Liver (tissue), 9 donors: ENCODE data around the gene APOH. TPM values are rescaled to one million over a fixed set of nuclear protein-coding genes. Genes with fewer than 3 reads are reported as not detected.

ENCODE experiments used
- DNase-seq: peaks from one replicate; pipeline ENCODE4 v3.0.0-alpha.2; 2017; ENCODE audit warnings: low spot score
- H3K27ac ChIP-seq, 2 donors: one replicate each; pipeline ENCODE4 v1.7.0; 2013; ENCODE audit warnings: inconsistent platforms in 2 of 2, low read length in 2 of 2, control low read depth in 1 of 2, low read depth in 1 of 2, mild to moderate bottlenecking in 1 of 2
- H3K27me3 ChIP-seq, 4 donors: one replicate each; pipeline versions ENCODE4 v1.6.1 to v1.7.0; 2013; ENCODE audit warnings: low read length in 3 of 4, inconsistent platforms in 1 of 4, mild to moderate bottlenecking in 1 of 4, moderate library complexity in 1 of 4; ENCODE audit not compliant: control insufficient read depth in 4 of 4, insufficient read depth in 4 of 4
- H3K36me3 ChIP-seq, 4 donors: one replicate each; pipeline versions ENCODE4 v1.6.1 to v1.7.0; 2013; ENCODE audit warnings: low read length in 3 of 4, mild to moderate bottlenecking in 3 of 4, low read depth in 1 of 4, moderate library complexity in 1 of 4; ENCODE audit not compliant: control insufficient read depth in 4 of 4, insufficient read depth in 3 of 4
- H3K4me1 ChIP-seq, 4 donors: one replicate each; pipeline versions ENCODE4 v1.6.1 to v1.7.0; 2013; ENCODE audit warnings: low read length in 3 of 4, mild to moderate bottlenecking in 3 of 4, moderate library complexity in 1 of 4; ENCODE audit not compliant: control insufficient read depth in 4 of 4, insufficient read depth in 4 of 4
- H3K4me3 ChIP-seq, 3 donors: one replicate each; pipeline versions ENCODE4 v1.6.1 to v1.7.0; 2013; ENCODE audit warnings: low read length in 3 of 3, control low read depth in 1 of 3, low read depth in 1 of 3, mild to moderate bottlenecking in 1 of 3
- H3K9ac ChIP-seq, 2 donors: one replicate each; pipeline ENCODE4 v1.7.0; 2013; ENCODE audit warnings: low read length in 2 of 2, mild to moderate bottlenecking in 2 of 2, moderate library complexity in 2 of 2, control low read depth in 1 of 2, low read depth in 1 of 2
- H3K9me3 ChIP-seq, 4 donors: one replicate each; pipeline versions ENCODE4 v1.6.1 to v1.7.0; 2013; ENCODE audit warnings: low read length in 3 of 4; ENCODE audit not compliant: control insufficient read depth in 4 of 4
- CTCF ChIP-seq: fragments of 150-350 bp; IDR thresholded peaks from 2 replicates; pipeline ENCODE4 v1.5.1; 2017; ENCODE audit warnings: improper control_type of control experiment, low read depth, low read length; ENCODE audit not compliant: missing input control
- EGR1 ChIP-seq, 2 donors: IDR thresholded peaks; 2 replicates each; pipeline ENCODE4 v1.6.1; 2016 to 2018; ENCODE audit warnings: antibody characterized with exemption in 2 of 2, low read depth in 2 of 2
- FOXA1 ChIP-seq: IDR thresholded peaks from 2 replicates; pipeline ENCODE4 v1.6.1; 2016; ENCODE audit warnings: antibody characterized with exemption
- FOXA2 ChIP-seq: IDR thresholded peaks from 2 replicates; pipeline ENCODE4 v1.6.1; 2016; ENCODE audit warnings: antibody characterized with exemption
- GABPA ChIP-seq, 2 donors: IDR thresholded peaks in 1 of 2; conservative IDR thresholded peaks in 1 of 2; 2 replicates each; pipeline ENCODE4 v1.6.1; 2016; ENCODE audit warnings: antibody characterized with exemption in 2 of 2, mild to moderate bottlenecking in 1 of 2, moderate library complexity in 1 of 2
- HNF4A ChIP-seq, 2 donors: conservative IDR thresholded peaks; 2 replicates each; pipeline ENCODE4 v1.6.1; 2016; ENCODE audit warnings: antibody characterized with exemption in 2 of 2, mild to moderate bottlenecking in 2 of 2
- HNF4G ChIP-seq: IDR thresholded peaks from 2 replicates; pipeline ENCODE4 v1.6.1; 2016; ENCODE audit warnings: antibody characterized with exemption
- JUND ChIP-seq, 2 donors: IDR thresholded peaks; 2 replicates each; pipeline ENCODE4 v1.6.1; 2016; ENCODE audit warnings: antibody characterized with exemption in 2 of 2
- NR2F2 ChIP-seq: IDR thresholded peaks from 2 replicates; pipeline ENCODE4 v1.6.1; 2016; ENCODE audit warnings: antibody characterized with exemption
- RAD21 ChIP-seq, 2 donors: IDR thresholded peaks; 2 replicates each; pipeline ENCODE4 v1.6.1; 2016; ENCODE audit warnings: antibody characterized with exemption in 2 of 2, mild to moderate bottlenecking in 2 of 2
- REST ChIP-seq: IDR thresholded peaks from 2 replicates; pipeline ENCODE4 v1.6.1; 2016; ENCODE audit warnings: antibody characterized with exemption, mild to moderate bottlenecking
- RXRA ChIP-seq, 2 donors: IDR thresholded peaks; 2 replicates each; pipeline ENCODE4 v1.6.1; 2017 to 2018; ENCODE audit warnings: antibody characterized with exemption in 2 of 2, mild to moderate bottlenecking in 1 of 2
- SP1 ChIP-seq: IDR thresholded peaks from 2 replicates; pipeline ENCODE4 v1.6.1; 2018; ENCODE audit warnings: antibody characterized with exemption, mild to moderate bottlenecking
- TAF1 ChIP-seq: conservative IDR thresholded peaks from 2 replicates; pipeline ENCODE4 v1.6.1; 2016; ENCODE audit warnings: antibody characterized with exemption, mild to moderate bottlenecking
- YY1 ChIP-seq: IDR thresholded peaks from 2 replicates; pipeline ENCODE4 v1.6.1; 2016; ENCODE audit warnings: antibody characterized with exemption, mild to moderate bottlenecking
- WGBS: extraction: QIAGEN DNeasy Blood & Tissue Kit; methylation state at CpG from one replicate; pipeline ENCODE4 v1.1.7; 2013; 5-methylcytosine and 5-hydroxymethylcytosine counted together
- polyA plus RNA-seq, 2 donors: library from polyadenylated mRNA; stranded (reverse) in 1 of 2; unstranded in 1 of 2; fragments of 200-250 nt in 1 of 2; fragments of >200 nt in 1 of 2; fragmentation: Nextera tagmentation in 1 of 2; extraction: Ambion mirVana in 1 of 2; gene quantifications; one replicate each; pipeline versions ENCODE4 v1.2.1 to v1.2.3, GENCODE V29; 2013 to 2015
- total RNA-seq, 2 donors: library from RNA; depleted of rRNA; stranded (reverse); fragments of >200 nt; gene quantifications; one replicate each; pipeline ENCODE4 v1.2.3, GENCODE V29; 2014
- TF ChIP-seq, protein P1 (sequence below): IDR thresholded peaks from 2 replicates; pipeline ENCODE4 v1.6.1; 2016; ENCODE audit warnings: antibody characterized with exemption
- TF ChIP-seq, protein P2 (sequence below): IDR thresholded peaks from 2 replicates; pipeline ENCODE4 v1.6.1; 2016; ENCODE audit warnings: antibody characterized with exemption
- TF ChIP-seq, protein P3 (sequence below): IDR thresholded peaks from 2 replicates; pipeline ENCODE4 v1.6.1; 2016; ENCODE audit warnings: antibody characterized with exemption
- donor health status: healthy.
- donor health status: healthy.
- donor health status: healthy.
- donor health status: healthy.
- donor health status: healthy.

Gene APOH
- total and polyA plus RNA-seq, 4 donors = 2,858 to 7,307 (median 5,841) TPM

DNA sequence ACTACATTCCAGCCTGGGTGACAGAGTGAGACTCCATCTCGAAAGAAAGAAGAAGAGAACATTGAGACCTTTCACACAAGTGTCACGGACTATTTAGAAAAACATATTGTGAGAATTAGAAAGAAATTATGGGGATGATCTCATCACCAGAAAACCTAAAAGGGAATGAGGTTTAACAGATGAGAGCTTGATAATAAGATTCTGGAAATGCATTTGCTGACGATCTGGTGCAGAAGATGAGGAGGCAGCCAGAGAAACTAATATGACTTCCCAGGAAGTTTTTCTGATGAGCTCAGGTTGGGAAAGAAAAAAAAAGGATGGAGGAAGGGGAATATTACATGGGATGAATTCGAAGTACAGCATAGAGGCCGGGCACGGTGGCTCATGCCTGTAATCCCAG lies 10.8 kb upstream of the APOH start (continued):
- TF ChIP-seq RAD21 (IDR thresholded peaks at IDR 0.05) (no peak), HNF4G (no peak), JUND (IDR thresholded peaks at IDR 0.05) (no peak), GABPA (IDR thresholded peaks at IDR 0.05 in 1 of 2, conservative IDR thresholded peaks at IDR 0.05 in 1 of 2) (no peak), FOXA1 (no peak)
- TF ChIP-seq, protein P1, sequence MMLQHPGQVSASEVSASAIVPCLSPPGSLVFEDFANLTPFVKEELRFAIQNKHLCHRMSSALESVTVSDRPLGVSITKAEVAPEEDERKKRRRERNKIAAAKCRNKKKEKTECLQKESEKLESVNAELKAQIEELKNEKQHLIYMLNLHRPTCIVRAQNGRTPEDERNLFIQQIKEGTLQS = no peak
- TF ChIP-seq, protein P2, sequence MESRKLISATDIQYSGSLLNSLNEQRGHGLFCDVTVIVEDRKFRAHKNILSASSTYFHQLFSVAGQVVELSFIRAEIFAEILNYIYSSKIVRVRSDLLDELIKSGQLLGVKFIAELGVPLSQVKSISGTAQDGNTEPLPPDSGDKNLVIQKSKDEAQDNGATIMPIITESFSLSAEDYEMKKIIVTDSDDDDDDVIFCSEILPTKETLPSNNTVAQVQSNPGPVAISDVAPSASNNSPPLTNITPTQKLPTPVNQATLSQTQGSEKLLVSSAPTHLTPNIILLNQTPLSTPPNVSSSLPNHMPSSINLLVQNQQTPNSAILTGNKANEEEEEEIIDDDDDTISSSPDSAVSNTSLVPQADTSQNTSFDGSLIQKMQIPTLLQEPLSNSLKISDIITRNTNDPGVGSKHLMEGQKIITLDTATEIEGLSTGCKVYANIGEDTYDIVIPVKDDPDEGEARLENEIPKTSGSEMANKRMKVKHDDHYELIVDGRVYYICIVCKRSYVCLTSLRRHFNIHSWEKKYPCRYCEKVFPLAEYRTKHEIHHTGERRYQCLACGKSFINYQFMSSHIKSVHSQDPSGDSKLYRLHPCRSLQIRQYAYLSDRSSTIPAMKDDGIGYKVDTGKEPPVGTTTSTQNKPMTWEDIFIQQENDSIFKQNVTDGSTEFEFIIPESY = no peak

GRCh38 chr17:66235377-66235994 lies 6.3 kb upstream of the APOH start:
- no peak overlapping the region for H3K4me3 ChIP-seq
- DNase-seq = no peak
- no peaks in the 10 kb centered on the region for H3K9me3 ChIP-seq
- TF ChIP-seq SP1 = peak; percentile 90
- TF ChIP-seq EGR1 (IDR thresholded peaks at IDR 0.05; ENCODE audit: low read depth in 2 of 2) = no peak
- TF ChIP-seq NR2F2 = no peak
- peak in 1 of 2 donors; percentile 21 for TF ChIP-seq RAD21 (IDR thresholded peaks at IDR 0.05)
- peak; percentile 82 for TF ChIP-seq FOXA2
- TF ChIP-seq, protein P3, sequence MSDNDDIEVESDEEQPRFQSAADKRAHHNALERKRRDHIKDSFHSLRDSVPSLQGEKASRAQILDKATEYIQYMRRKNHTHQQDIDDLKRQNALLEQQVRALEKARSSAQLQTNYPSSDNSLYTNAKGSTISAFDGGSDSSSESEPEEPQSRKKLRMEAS = peak; percentile 69
- TF ChIP-seq REST = peak; percentile 62
- TF ChIP-seq YY1 = peak; percentile 54
- TF ChIP-seq, protein P1 = peak; percentile 72
- TF ChIP-seq HNF4G = peak; percentile 92
- no peak for TF ChIP-seq TAF1
- TF ChIP-seq FOXA1 = peak; percentile 74
- TF ChIP-seq CTCF = no peak
- TF ChIP-seq GABPA (IDR thresholded peaks at IDR 0.05 in 1 of 2, conservative IDR thresholded peaks at IDR 0.05 in 1 of 2) = peak in 1 of 2 donors; percentile 30
- TF ChIP-seq JUND (IDR thresholded peaks at IDR 0.05) = peak; percentile 69 to 78
- peak; percentile 64 to 77 for TF ChIP-seq RXRA (IDR thresholded peaks at IDR 0.05)
- TF ChIP-seq, protein P2 = peak; percentile 73
- TF ChIP-seq HNF4A (conservative IDR thresholded peaks at IDR 0.05) = peak; percentile 98
- H3K36me3 ChIP-seq = no peaks in the 10 kb centered on the region
- peak overlapping the region; percentile 32 to 79 for H3K27ac ChIP-seq
- no peaks in the 10 kb centered on the region for H3K27me3 ChIP-seq
- peaks cover 4 to 35% (median 32%) of the 10 kb centered on the region in 4 donors for H3K4me1 ChIP-seq
- WGBS = 37% methylated on average over 3 of the region's 3 CpGs
- H3K9ac ChIP-seq = no peak overlapping the region
